Measurements from ENCODE around the gene INTS2.
"Not testable (repeated sequence)": the region's sequence is repeated elsewhere in the genome, so short reads cannot be mapped to it uniquely, and the experiment has no call there.

INTS2 gene

GRCh38 chr17:61927208-61928100 lies at the start of gene INTS2:
Gene INTS2 (minus strand): TSS chr17:61927982. CDS start chr17:61926644, 1,338 bp downstream.
- Mint-ChIP-seq H3K27ac (peak within 1 kb of the TSS; percentile 96), H3K4me1 (peaks cover 21% of the 10 kb centered on the region), H3K27me3 (no peaks in the 10 kb centered on the region), H3K9me3 (no peaks in the 10 kb centered on the region), H3K4me3 (peak within 1 kb of the TSS; percentile 93), H3K36me3 (peaks cover 11% of the 10 kb centered on the region)
- peak; percentile 93 for ATAC-seq

- no peak overlapping the region for H3K4me3 Mint-ChIP-seq
- H3K9me3 Mint-ChIP-seq, result no peaks in the 10 kb centered on the region
- ATAC-seq, result no peak
- no peak overlapping the region for H3K27ac Mint-ChIP-seq
- H3K36me3 Mint-ChIP-seq, result peaks cover 47% of the 10 kb centered on the region
- peaks cover 27% of the 10 kb centered on the region for H3K4me1 Mint-ChIP-seq
- no peaks in the 10 kb centered on the region for H3K27me3 Mint-ChIP-seq
Observed at GRCh38 chr17:61974115-61974514, 46.3 kb upstream of the INTS2 start.

GRCh38 chr17:61972311-61972710 lies 44.5 kb upstream of the INTS2 start:
- H3K9me3 Mint-ChIP-seq, result no peaks in the 10 kb centered on the region
- H3K27me3 Mint-ChIP-seq, result no peaks in the 10 kb centered on the region
- peaks cover 29% of the 10 kb centered on the region for H3K36me3 Mint-ChIP-seq
- no peak overlapping the region for H3K27ac Mint-ChIP-seq
- ATAC-seq, result no peak
- peaks cover 25% of the 10 kb centered on the region for H3K4me1 Mint-ChIP-seq
- H3K4me3 Mint-ChIP-seq, result no peak overlapping the region

- Mint-ChIP-seq H3K27me3 (no peaks in the 10 kb centered on the region), H3K36me3 (peaks cover 12% of the 10 kb centered on the region), H3K9me3 (no peaks in the 10 kb centered on the region), H3K27ac (no peak overlapping the region), H3K4me1 (peaks cover 10% of the 10 kb centered on the region), H3K4me3 (no peak overlapping the region)
- ATAC-seq, result no peak
Observed at GRCh38 chr17:61970030-61970429, 42.2 kb upstream of the INTS2 start.

- no peaks in the 10 kb centered on the region for H3K9me3 Mint-ChIP-seq
- H3K27me3 Mint-ChIP-seq, result no peaks in the 10 kb centered on the region
- peaks cover 7% of the 10 kb centered on the region for H3K36me3 Mint-ChIP-seq
- H3K27ac Mint-ChIP-seq, result no peak overlapping the region
- no peak for ATAC-seq
- H3K4me1 Mint-ChIP-seq, result no peaks in the 10 kb centered on the region
- no peak overlapping the region for H3K4me3 Mint-ChIP-seq
Observed at GRCh38 chr17:61968757-61969156, 41.0 kb upstream of the INTS2 start.

GRCh38 chr17:61967729-61968128 lies 39.9 kb upstream of the INTS2 start:
- H3K9me3 Mint-ChIP-seq, result no peaks in the 10 kb centered on the region
- no peak for ATAC-seq
- no peaks in the 10 kb centered on the region for H3K4me1 Mint-ChIP-seq
- H3K27me3 Mint-ChIP-seq, result no peaks in the 10 kb centered on the region
- H3K27ac Mint-ChIP-seq, result no peak overlapping the region
- no peak overlapping the region for H3K4me3 Mint-ChIP-seq
- peaks cover 13% of the 10 kb centered on the region for H3K36me3 Mint-ChIP-seq

GRCh38 chr17:61966191-61966590 lies 38.4 kb upstream of the INTS2 start:
- H3K4me3 Mint-ChIP-seq, result no peak overlapping the region
- H3K36me3 Mint-ChIP-seq, result peaks cover 17% of the 10 kb centered on the region
- no peak for ATAC-seq
- no peaks in the 10 kb centered on the region for H3K27me3 Mint-ChIP-seq
- H3K27ac Mint-ChIP-seq, result no peak overlapping the region
- no peaks in the 10 kb centered on the region for H3K9me3 Mint-ChIP-seq
- H3K4me1 Mint-ChIP-seq, result no peaks in the 10 kb centered on the region

- Mint-ChIP-seq H3K4me1 (no peaks in the 10 kb centered on the region), H3K27me3 (no peaks in the 10 kb centered on the region), H3K27ac (no peak overlapping the region), H3K36me3 (peaks cover 29% of the 10 kb centered on the region), H3K9me3 (no peaks in the 10 kb centered on the region), H3K4me3 (no peak overlapping the region)
- ATAC-seq, result no peak
Observed at GRCh38 chr17:61955619-61956018, 27.8 kb upstream of the INTS2 start.

- Mint-ChIP-seq H3K27me3 (no peaks in the 10 kb centered on the region), H3K9me3 (no peaks in the 10 kb centered on the region), H3K36me3 (peaks cover 21% of the 10 kb centered on the region), H3K4me1 (no peaks in the 10 kb centered on the region), H3K27ac (no peak overlapping the region), H3K4me3 (no peak overlapping the region)
- no peak for ATAC-seq
Observed at GRCh38 chr17:61947367-61948078, 19.7 kb upstream of the INTS2 start.

GRCh38 chr17:61946359-61946758 lies 18.6 kb upstream of the INTS2 start:
- H3K4me1 Mint-ChIP-seq, result no peaks in the 10 kb centered on the region
- no peaks in the 10 kb centered on the region for H3K27me3 Mint-ChIP-seq
- peaks cover 14% of the 10 kb centered on the region for H3K36me3 Mint-ChIP-seq
- no peak for ATAC-seq
- no peaks in the 10 kb centered on the region for H3K9me3 Mint-ChIP-seq
- H3K27ac Mint-ChIP-seq, result no peak overlapping the region
- no peak overlapping the region for H3K4me3 Mint-ChIP-seq

GRCh38 chr17:61943117-61943516 lies 15.3 kb upstream of the INTS2 start:
- H3K27me3 Mint-ChIP-seq, result no peaks in the 10 kb centered on the region
- H3K27ac Mint-ChIP-seq, result no peak overlapping the region
- H3K9me3 Mint-ChIP-seq, result no peaks in the 10 kb centered on the region
- H3K36me3 Mint-ChIP-seq, result peaks cover 14% of the 10 kb centered on the region
- no peaks in the 10 kb centered on the region for H3K4me1 Mint-ChIP-seq
- H3K4me3 Mint-ChIP-seq, result no peak overlapping the region
- ATAC-seq, result no peak

- ATAC-seq, result no peak
- Mint-ChIP-seq H3K27me3 (no peaks in the 10 kb centered on the region), H3K27ac (no peak overlapping the region), H3K4me3 (no peak overlapping the region), H3K36me3 (peaks cover 14% of the 10 kb centered on the region), H3K4me1 (no peaks in the 10 kb centered on the region), H3K9me3 (no peaks in the 10 kb centered on the region)
Observed at GRCh38 chr17:61942085-61942484, 14.3 kb upstream of the INTS2 start.

- H3K36me3 Mint-ChIP-seq, result peaks cover 11% of the 10 kb centered on the region
- H3K27me3 Mint-ChIP-seq, result no peaks in the 10 kb centered on the region
- peak overlapping the region; percentile 93 for H3K4me3 Mint-ChIP-seq
- H3K9me3 Mint-ChIP-seq, result no peaks in the 10 kb centered on the region
- no peak for ATAC-seq
- H3K4me1 Mint-ChIP-seq, result peaks cover 21% of the 10 kb centered on the region
- peak overlapping the region; percentile 96 for H3K27ac Mint-ChIP-seq
Observed at GRCh38 chr17:61928101-61928436, 287 bp upstream of the INTS2 start.

GRCh38 chr17:61926826-61927207 lies 965 bp downstream of the INTS2 start:
- Mint-ChIP-seq H3K36me3 (peaks cover 11% of the 10 kb centered on the region), H3K27ac (peak overlapping the region; percentile 96), H3K4me3 (peak overlapping the region; percentile 93), H3K9me3 (no peaks in the 10 kb centered on the region), H3K4me1 (peaks cover 21% of the 10 kb centered on the region), H3K27me3 (no peaks in the 10 kb centered on the region)
- no peak for ATAC-seq

GRCh38 chr17:61915162-61915561 lies 12.6 kb downstream of the INTS2 start:
- H3K27me3 Mint-ChIP-seq, H3K4me3 Mint-ChIP-seq, ATAC-seq, H3K4me1 Mint-ChIP-seq, H3K27ac Mint-ChIP-seq, H3K9me3 Mint-ChIP-seq: not testable (repeated sequence)
- peaks cover 60% of the 10 kb centered on the region for H3K36me3 Mint-ChIP-seq
